NT2/D1 (cell line): ENCODE data around the gene EFCAB9.

Experiments
- SUZ12 ChIP-seq: IDR thresholded peaks from 2 replicates; pipeline ENCODE4 v1.6.1; 2011; ENCODE audit not compliant: insufficient read length, insufficient read depth; ENCODE audit errors: extremely low read depth
- YY1 ChIP-seq: IDR thresholded peaks from 2 replicates; pipeline ENCODE4 v1.6.1; 2011; ENCODE audit not compliant: insufficient read length, insufficient read depth
- ZNF274 ChIP-seq: IDR thresholded peaks from 2 replicates; pipeline ENCODE4 v1.6.1; 2011; ENCODE audit warnings: mild to moderate bottlenecking, low read depth, low read length

DNA sequence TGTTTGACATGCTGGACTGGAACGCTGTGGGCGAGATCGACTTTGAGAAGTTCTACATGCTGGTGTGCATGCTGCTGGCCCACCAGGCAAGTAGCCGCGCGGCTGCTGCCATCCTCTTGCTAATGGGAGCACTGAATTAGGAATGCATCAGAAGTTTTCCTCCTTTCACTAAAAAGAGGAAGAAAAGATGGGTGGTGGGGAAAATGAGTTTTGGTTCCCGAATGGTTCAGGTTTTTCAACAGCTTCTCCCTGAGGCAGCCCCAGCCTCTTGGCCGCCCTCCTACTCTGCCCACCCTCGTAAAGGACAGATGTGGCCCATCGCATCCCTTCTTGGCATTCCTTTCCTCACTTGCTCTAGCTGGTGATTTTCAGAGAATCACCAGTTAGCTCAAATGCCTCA is 5.5 kb downstream of the EFCAB9 start:
- TF ChIP-seq SUZ12 = no peak
- TF ChIP-seq ZNF274 = no peak
- TF ChIP-seq YY1 = no peak
